Stimulated activated CD4-positive, alpha-beta T cell treated with anti-CD3 and anti-CD28 coated beads, Interleukin-2, amount 100 ng/mL, for 4 hours (primary cell): ENCODE measurements around the gene SEMA3D.
A peak's percentile ranks its signal among the peaks of the same experiment; 100 is the strongest.
"Not testable (repeated sequence)": the region's sequence is repeated elsewhere in the genome, so short reads cannot be mapped to it uniquely, and the experiment has no call there.

Source experiments
- DNase-seq: peaks from one replicate; pipeline ENCODE4 v3.0.0-alpha.2; 2020; ENCODE audit warnings: low read depth

SEMA3D gene

GRCh38 chr7:85030893-85031292 lies 156.0 kb downstream of the SEMA3D start:
- DNase-seq = no peak

DNA sequence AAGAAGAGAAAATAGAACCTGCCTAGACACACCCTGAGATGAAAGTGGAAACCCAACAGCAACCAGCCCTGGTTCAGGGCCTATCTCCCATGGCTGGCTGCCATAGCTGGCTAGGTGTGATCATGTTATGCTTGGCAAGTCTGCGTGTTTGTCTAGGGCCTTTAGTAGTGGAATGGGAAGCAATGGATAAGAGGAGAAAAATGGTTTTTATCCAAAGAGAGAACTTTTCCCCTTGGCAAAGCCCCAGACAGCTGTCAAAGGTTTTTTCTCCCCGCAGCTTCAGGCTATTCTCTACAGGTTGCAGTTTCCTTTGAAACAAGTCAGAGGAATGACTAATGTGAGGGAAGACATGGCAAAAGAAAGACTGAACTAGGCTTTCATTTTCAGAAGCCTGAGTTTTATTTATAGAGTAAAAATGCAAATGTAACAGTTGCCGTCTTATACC lies 161.5 kb downstream of the SEMA3D start:
- no peak for DNase-seq

DNA sequence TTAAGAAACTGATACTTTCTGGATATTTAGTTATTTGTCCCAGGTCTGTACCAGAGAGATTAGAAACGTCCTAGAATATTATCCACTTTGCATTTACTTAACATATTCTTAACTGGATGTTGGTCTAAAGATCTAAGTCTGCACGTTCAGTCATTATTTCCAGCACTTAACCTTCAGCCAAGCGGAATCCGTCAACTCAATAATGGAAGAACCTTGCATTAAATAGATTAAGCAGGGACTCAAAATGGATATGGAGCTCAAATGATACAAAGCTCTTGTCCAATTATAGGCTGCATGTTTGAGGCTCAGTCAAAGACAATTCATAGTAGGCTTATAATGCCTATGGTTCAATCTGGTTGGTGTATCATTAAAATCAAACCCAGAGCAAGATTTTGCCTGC lies 162.9 kb downstream of the SEMA3D start:
- DNase-seq = no peak

- peak; percentile 4 for DNase-seq
Measured at GRCh38 chr7:85023066-85023712, 163.7 kb downstream of the SEMA3D start.

- DNase-seq = no peak
Measured at GRCh38 chr7:85022064-85022697, 164.7 kb downstream of the SEMA3D start.

DNA sequence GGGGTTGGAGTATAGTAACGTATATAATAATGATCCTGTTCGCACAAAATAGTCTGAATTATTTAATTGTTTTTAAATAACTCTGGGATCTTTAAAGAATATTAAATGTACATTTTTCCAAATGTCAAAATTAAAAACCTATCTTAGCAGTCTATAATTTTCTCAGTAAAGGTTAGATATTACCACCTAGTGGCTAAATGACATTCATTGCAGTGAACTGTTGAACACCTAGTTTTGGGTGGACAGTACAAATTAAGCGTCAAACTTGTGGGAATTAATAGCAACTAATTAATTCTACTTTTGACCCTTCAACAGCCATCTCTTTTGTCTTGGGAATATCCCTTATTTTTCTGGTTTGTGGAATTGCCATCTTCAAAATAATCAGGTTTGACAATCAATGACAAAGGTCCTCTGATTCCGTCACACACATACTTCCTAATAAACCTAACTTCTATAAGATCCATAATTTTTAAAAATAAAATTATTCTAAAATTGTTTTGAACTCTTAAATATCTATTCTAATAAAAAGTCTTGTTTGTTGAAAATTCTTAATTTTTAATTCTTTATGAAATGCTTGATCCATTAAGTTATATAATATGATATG lies 165.7 kb downstream of the SEMA3D start:
- no peak for DNase-seq

DNA sequence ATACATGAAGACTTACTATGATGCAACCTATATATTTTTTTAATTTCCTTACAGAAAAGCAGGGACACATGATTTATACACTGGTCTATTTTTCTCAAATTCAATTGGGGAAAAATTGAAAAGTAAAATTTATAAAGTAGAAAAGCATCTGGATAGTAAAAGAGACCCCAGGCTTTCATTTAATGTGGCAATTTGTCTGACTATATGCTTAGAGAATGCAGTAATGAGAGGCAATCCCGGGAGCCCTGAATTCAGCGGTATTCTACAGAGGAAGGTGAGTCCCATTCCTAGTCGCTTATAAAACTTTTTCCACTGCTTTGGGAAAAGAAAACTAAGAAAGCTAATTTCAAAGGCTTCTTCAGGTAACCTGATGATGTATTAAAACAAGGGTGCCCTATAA lies 167.1 kb downstream of the SEMA3D start:
- DNase-seq = no peak

DNA sequence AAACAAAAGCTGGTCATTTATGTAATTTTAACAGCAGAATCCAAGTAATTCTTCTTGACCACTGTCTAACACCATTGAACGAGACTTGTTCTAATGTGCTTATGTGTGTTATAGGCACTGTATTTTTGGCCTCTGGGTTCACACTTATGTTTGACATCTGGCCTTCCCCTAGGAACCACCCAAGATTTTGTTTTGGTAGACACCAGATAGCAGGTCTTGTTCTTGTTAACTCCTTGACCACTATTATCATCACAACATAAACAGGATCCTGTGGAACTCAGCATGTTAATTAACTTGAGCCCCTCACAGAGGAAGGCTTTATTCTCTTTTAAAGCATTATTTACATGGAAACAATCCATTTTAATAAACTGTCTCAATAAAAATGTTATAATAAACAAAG lies 167.7 kb downstream of the SEMA3D start:
- no peak for DNase-seq

- DNase-seq = no peak
Measured at GRCh38 chr7:85018498-85018897, 168.4 kb downstream of the SEMA3D start.

- DNase-seq = no peak
Measured at GRCh38 chr7:85016286-85016685, 170.6 kb downstream of the SEMA3D start.

DNA sequence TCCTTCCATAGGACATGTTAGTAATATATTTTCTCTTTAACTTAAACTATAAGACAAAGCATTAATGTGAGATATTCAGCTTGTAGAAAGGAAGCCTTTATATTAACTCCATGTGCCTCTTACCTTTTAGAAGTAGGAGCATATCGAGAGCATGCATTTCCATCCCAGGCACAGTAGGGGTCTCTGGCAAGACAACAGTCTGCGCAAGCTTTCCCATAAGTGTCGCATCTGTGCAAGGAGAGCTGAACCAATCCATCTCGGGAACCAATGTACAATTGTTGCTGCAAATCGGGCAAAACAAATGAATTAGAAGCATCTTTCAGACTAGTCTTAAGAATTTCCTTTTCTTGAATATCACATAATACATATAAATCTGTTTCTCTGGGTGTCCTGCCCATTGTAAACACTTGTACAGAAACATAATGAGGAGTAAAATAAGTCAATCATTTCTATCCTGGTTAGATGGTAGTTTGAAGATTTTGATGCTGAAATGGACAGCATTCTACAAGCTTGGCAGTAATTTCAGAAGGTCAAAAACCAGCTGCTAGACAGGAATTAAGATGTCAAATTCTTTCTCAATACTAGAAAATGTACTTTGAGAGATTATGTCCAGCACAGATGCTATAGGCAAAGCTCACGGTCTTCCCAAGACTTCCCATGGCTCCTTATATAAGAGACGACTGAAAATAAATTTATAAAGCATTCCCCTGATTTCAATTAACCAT lies 171.8 kb downstream of the SEMA3D start:
- no peak for DNase-seq

GRCh38 chr7:85011127-85011526 lies 175.7 kb downstream of the SEMA3D start:
- DNase-seq = no peak

DNA sequence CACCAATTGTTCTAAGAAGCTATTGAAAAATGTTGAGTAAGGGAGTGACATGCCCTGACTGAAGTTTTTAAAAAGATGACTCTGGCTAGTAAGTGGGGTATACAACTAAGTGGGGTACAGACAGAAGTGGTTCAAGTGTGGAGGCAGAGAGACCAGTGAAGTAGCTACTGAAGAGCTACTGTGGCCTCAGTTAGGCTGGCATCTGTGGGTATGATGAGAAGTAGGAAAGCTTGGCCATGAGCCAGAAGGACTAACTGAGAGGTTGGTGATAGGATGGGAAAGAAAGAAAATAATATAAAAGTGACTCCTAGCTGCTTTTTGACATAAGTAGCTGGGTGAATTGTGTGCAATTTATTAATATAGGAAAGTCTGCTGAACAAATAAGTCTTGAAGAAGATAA lies 176.6 kb downstream of the SEMA3D start:
- no peak for DNase-seq

DNA sequence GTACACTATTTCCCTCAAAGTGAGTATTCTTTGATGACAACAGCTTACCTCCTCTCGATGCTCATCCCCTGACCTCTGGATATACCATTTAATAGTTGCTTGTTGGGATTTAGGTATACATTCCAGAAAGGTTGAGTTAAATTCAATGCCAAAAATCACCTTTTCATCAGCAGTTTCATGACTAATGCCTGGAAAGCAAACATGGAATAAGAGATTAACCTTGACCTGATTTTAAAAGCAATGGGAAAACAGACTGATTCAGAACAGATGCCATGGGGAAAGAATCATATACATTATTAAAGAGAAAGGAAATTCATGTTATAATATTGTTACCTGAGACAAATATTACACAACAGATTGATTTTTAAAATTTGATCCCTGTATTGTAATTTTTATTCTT lies 180.1 kb downstream of the SEMA3D start:
- DNase-seq = no peak

DNA sequence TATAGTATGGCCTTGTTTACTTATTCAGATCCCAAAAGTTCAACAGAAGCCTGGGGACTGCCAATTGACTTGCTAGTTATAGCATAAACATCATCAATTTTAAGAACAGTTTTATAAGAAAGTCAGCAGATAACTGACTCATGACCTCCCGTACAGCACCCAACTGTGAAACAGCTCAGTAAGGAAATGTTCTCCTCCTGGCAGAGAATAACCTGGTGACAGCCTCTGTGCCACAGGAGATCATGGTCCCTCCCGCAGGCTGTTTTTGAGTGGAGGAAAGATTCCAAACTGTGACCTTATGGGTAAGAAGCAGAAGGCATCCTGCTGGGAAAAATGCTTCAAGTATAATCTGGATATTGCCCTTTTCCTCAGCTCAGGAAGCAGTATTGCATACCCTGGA lies 182.5 kb downstream of the SEMA3D start:
- no peak for DNase-seq

GRCh38 chr7:85001495-85002345 lies 185.1 kb downstream of the SEMA3D start:
- no peak for DNase-seq

GRCh38 chr7:85000735-85001350 lies 186.0 kb downstream of the SEMA3D start:
- DNase-seq = no peak

- no peak for DNase-seq
Measured at GRCh38 chr7:84999450-84999849, 187.4 kb downstream of the SEMA3D start.

DNA sequence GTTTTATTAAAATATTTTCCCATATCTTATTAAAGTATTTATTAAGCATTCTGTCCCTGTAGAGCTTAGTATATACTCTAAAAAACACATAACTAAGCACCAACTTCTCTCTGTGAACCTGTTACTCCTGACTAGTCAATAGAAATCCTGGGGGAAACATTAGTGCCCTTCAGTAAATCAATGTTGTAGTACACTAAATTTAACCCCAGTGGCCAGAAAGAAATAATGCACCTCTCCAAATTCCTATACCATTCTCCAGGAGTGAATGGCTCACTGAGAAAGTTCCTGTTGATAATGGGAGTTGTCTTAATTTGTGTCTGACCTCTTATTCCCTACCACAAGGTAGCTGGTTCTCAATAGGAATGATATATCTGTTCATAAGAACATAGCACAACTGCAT lies 188.2 kb downstream of the SEMA3D start:
- DNase-seq = no peak

GRCh38 chr7:84997626-84998025 lies 189.2 kb downstream of the SEMA3D start:
- no peak for DNase-seq

- not testable (repeated sequence) for DNase-seq
Measured at GRCh38 chr7:84992954-84993353, 193.9 kb downstream of the SEMA3D start.
